ENCODE measurements around the gene TPRKB. TPM values are rescaled to one million over a fixed set of nuclear protein-coding genes. Genes with fewer than 3 reads are reported as not detected.

TPRKB gene
- total RNA-seq, 1 experiment from 2014 or later: 42.1 TPM

- H3K4me1 ChIP-seq: no peaks in the 10 kb centered on the region
- H3K4me3 Mint-ChIP-seq (ENCODE audit: unreplicated experiment): no peak overlapping the region
- H3K4me3 ChIP-seq (ENCODE audit: low read depth, low read length): no peak overlapping the region
- H3K27ac Mint-ChIP-seq (ENCODE audit: unreplicated experiment): no peak overlapping the region
- H3K36me3 Mint-ChIP-seq (ENCODE audit: insufficient read depth, unreplicated experiment): peaks cover 12% of the 10 kb centered on the region
- H3K27me3 ChIP-seq (replicated peaks; ENCODE audit: control insufficient read depth, insufficient read depth, low read length): no peaks in the 10 kb centered on the region
- no peaks in the 10 kb centered on the region for H3K9me3 ChIP-seq
- DNase-seq: no peak
- TF ChIP-seq, protein P1, sequence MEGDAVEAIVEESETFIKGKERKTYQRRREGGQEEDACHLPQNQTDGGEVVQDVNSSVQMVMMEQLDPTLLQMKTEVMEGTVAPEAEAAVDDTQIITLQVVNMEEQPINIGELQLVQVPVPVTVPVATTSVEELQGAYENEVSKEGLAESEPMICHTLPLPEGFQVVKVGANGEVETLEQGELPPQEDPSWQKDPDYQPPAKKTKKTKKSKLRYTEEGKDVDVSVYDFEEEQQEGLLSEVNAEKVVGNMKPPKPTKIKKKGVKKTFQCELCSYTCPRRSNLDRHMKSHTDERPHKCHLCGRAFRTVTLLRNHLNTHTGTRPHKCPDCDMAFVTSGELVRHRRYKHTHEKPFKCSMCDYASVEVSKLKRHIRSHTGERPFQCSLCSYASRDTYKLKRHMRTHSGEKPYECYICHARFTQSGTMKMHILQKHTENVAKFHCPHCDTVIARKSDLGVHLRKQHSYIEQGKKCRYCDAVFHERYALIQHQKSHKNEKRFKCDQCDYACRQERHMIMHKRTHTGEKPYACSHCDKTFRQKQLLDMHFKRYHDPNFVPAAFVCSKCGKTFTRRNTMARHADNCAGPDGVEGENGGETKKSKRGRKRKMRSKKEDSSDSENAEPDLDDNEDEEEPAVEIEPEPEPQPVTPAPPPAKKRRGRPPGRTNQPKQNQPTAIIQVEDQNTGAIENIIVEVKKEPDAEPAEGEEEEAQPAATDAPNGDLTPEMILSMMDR (IDR thresholded peaks at IDR 0.05; ENCODE audit: insufficient read depth in 1 of 2, low read depth in 1 of 2, low read length in 1 of 2, severe bottlenecking in 1 of 2, unreplicated experiment in 1 of 2): no peak
- H3K4me1 Mint-ChIP-seq (ENCODE audit: low read depth, unreplicated experiment): no peaks in the 10 kb centered on the region
- POLR2A ChIA-PET: no interaction called here
- no peaks in the 10 kb centered on the region for H3K27me3 Mint-ChIP-seq (ENCODE audit: insufficient read depth, unreplicated experiment)
- no TSS peak for BruUV-seq (replicated peaks)
- CTCF ChIA-PET: no interaction called here
- H3K9me3 Mint-ChIP-seq (ENCODE audit: unreplicated experiment): no peaks in the 10 kb centered on the region
- intact Hi-C loops (cut with micrococcal nuclease; ENCODE audit: unreplicated experiment): no loop called here
- H3K36me3 ChIP-seq (ENCODE audit: control insufficient read depth, insufficient read depth, low read length): no peaks in the 10 kb centered on the region; the same call in 1 of the 2 replicates
These were observed 9.1 kb upstream of the TPRKB start for GRCh38 chr2:73746015-73746876.

GRCh38 chr2:73740767-73741166 is 3.6 kb upstream of the TPRKB start:
- TF ChIP-seq, protein P1 (IDR thresholded peaks at IDR 0.05; ENCODE audit: insufficient read depth in 1 of 2, low read depth in 1 of 2, low read length in 1 of 2, severe bottlenecking in 1 of 2, unreplicated experiment in 1 of 2): no peak
- Mint-ChIP-seq H3K9me3 (ENCODE audit: unreplicated experiment) (peaks cover 9% of the 10 kb centered on the region), H3K4me1 (ENCODE audit: low read depth, unreplicated experiment) (peaks cover 7% of the 10 kb centered on the region), H3K4me3 (ENCODE audit: unreplicated experiment) (no peak overlapping the region), H3K27ac (ENCODE audit: unreplicated experiment) (no peak overlapping the region), H3K27me3 (ENCODE audit: insufficient read depth, unreplicated experiment) (no peaks in the 10 kb centered on the region), H3K36me3 (ENCODE audit: insufficient read depth, unreplicated experiment) (peaks cover 16% of the 10 kb centered on the region)
- H3K4me3 ChIP-seq (ENCODE audit: low read depth, low read length): no peak overlapping the region
- no peak for DNase-seq
- peaks cover 8% of the 10 kb centered on the region for H3K9me3 ChIP-seq
- ChIA-PET POLR2A (no interaction called here), CTCF (no interaction called here)
- no TSS peak for BruUV-seq (replicated peaks)
- no peaks in the 10 kb centered on the region for H3K27me3 ChIP-seq (replicated peaks; ENCODE audit: control insufficient read depth, insufficient read depth, low read length)
- intact Hi-C loops (cut with micrococcal nuclease; ENCODE audit: unreplicated experiment): no loop called here
- H3K4me1 ChIP-seq: peaks cover 10% of the 10 kb centered on the region; the same call in 1 of the 2 replicates
- H3K36me3 ChIP-seq (ENCODE audit: control insufficient read depth, insufficient read depth, low read length): no peaks in the 10 kb centered on the region; the same call in 1 of the 2 replicates

DNA sequence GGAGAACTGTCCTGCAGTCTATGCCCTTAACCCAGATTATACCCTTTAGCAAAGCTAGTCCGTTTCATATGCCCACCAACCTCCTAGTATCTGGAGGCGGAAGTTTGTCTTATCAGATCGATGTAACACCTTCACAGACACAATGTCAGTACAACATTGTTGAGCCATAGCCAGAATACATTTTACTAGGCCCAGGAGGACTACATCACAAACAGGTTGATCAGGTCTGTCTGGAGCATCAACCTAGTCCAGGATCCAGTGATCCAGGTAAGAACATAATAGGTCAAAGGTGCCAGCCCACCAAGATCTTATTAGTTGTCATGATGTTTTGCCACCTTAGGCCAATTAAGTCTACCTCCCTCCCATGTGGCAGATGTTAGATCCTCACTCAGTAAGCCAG is 2.0 kb upstream of the TPRKB start:
- peaks cover 9% of the 10 kb centered on the region for H3K9me3 Mint-ChIP-seq (ENCODE audit: unreplicated experiment)
- peaks cover 7% of the 10 kb centered on the region for H3K4me1 Mint-ChIP-seq (ENCODE audit: low read depth, unreplicated experiment)
- POLR2A ChIA-PET: no interaction called here
- no peak overlapping the region for H3K4me3 Mint-ChIP-seq (ENCODE audit: unreplicated experiment)
- TF ChIP-seq, protein P1 (IDR thresholded peaks at IDR 0.05; ENCODE audit: insufficient read depth in 1 of 2, low read depth in 1 of 2, low read length in 1 of 2, severe bottlenecking in 1 of 2, unreplicated experiment in 1 of 2): no peak
- BruUV-seq (replicated peaks): no TSS peak
- H3K27me3 ChIP-seq (replicated peaks; ENCODE audit: control insufficient read depth, insufficient read depth, low read length): no peaks in the 10 kb centered on the region
- DNase-seq: no peak
- H3K27ac Mint-ChIP-seq (ENCODE audit: unreplicated experiment): no peak overlapping the region
- no peaks in the 10 kb centered on the region for H3K27me3 Mint-ChIP-seq (ENCODE audit: insufficient read depth, unreplicated experiment)
- no peak overlapping the region for H3K4me3 ChIP-seq (ENCODE audit: low read depth, low read length)
- CTCF ChIA-PET: no interaction called here
- H3K9me3 ChIP-seq: peaks cover 8% of the 10 kb centered on the region
- peaks cover 11% of the 10 kb centered on the region; the same call in 1 of the 2 replicates for H3K4me1 ChIP-seq
- no peaks in the 10 kb centered on the region; the same call in 1 of the 2 replicates for H3K36me3 ChIP-seq (ENCODE audit: control insufficient read depth, insufficient read depth, low read length)
- H3K36me3 Mint-ChIP-seq (ENCODE audit: insufficient read depth, unreplicated experiment): peaks cover 21% of the 10 kb centered on the region
- intact Hi-C loops (cut with micrococcal nuclease; ENCODE audit: unreplicated experiment): loop anchor here (5.0 kb wide), 1 partner anchor 37 kb away; no protein-coding TSS in a partner anchor
